Epithelial cell of umbilical artery (primary cell): ENCODE measurements around the gene GPX6. TPM values are rescaled to one million over a fixed set of nuclear protein-coding genes. Genes with fewer than 3 reads are reported as not detected.

Source experiments
- total RNA-seq: library from RNA; depleted of rRNA; stranded (reverse); fragments of >200 nt; gene quantifications from 2 replicates; pipeline ENCODE4 v1.2.3, GENCODE V29; 2014

Gene GPX6, protein sequence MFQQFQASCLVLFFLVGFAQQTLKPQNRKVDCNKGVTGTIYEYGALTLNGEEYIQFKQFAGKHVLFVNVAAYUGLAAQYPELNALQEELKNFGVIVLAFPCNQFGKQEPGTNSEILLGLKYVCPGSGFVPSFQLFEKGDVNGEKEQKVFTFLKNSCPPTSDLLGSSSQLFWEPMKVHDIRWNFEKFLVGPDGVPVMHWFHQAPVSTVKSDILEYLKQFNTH
- not detected in 2 replicates for total RNA-seq

DNA sequence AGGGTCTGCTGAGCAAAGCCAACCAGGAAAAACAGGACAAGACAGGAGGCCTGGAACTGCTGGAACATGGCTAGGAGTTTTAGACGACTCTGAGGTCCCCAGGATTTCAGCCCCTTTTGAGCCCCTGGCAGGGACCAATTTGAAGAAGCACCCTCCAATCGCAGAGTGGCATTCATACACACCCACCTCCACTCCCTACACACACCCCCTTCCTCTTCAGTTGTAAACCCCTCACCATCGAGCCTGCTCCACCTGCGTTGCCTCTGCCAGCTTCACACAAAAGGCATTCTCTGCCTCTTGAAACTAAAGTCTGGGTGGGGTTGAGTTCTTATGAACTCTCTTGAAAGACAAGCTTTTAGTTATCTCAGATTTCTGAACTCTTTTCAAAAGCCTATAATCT is at the start of gene GPX6:
GPX6 (minus strand) TSS at position 118 of the 400 bp plus-strand sequence; CDS start at position 68, 50 bp downstream.

DNA sequence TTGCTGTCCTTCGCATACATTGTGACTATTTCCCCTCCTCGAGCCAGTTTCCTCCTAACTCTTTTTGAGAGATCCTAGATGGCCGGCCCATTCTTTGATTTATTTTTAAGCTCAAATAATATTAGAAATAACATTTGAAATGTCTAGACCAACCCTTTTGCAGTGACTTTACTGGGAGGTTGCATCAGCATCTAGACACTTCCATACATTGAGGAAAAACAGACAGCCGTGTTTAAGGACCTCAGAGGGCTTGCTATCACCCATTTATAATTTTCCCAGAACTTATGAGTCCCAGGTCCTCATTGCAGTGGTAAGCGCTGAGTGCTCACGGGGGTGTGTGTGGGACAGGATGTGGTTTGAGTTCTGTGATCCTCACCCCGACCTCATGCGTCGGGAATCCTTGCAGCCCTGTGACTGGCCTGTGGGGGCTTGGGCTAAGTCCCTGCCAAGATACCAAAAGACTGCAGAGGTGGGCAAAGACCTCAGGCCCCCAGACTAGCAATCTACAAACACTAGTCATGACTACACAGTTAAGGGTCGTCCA is 10.0 kb upstream of the GPX6 start, which contains the start of gene GPX5:
GPX5 (plus strand) TSS at position 386 of the 544 bp plus-strand sequence; CDS start at position 519, 133 bp downstream.

Other genes starting within 250 kb of the GPX6 start
- gene ZSCAN26, start 248.7 kb downstream of the GPX6 start, total RNA-seq, result 10.4 and 26.1 TPM in 2 replicates
- gene PGBD1, start 234.2 kb downstream of the GPX6 start, total RNA-seq, result 7.5 and 9.0 TPM in 2 replicates
- 14.3 and 15.7 TPM in 2 replicates for gene ZSCAN31, start 179.6 kb downstream of the GPX6 start, total RNA-seq
- 1.9 and 5.5 TPM in 2 replicates for gene ZKSCAN3, start 165.8 kb downstream of the GPX6 start, total RNA-seq
- 5.2 and 6.8 TPM in 2 replicates for gene ZSCAN12, start 116.0 kb downstream of the GPX6 start, total RNA-seq
- gene ZSCAN23, start 72.3 kb downstream of the GPX6 start, total RNA-seq, result 0.15 and 0.97 TPM in 2 replicates
- gene GPX5, start 10.1 kb upstream of the GPX6 start, total RNA-seq, result not detected in 2 replicates